ENCODE results near the gene ARMC2.
"Not testable (repeated sequence)": the region's sequence is repeated elsewhere in the genome, so short reads cannot be mapped to it uniquely, and the experiment has no call there.

The ARMC2 gene

DNA sequence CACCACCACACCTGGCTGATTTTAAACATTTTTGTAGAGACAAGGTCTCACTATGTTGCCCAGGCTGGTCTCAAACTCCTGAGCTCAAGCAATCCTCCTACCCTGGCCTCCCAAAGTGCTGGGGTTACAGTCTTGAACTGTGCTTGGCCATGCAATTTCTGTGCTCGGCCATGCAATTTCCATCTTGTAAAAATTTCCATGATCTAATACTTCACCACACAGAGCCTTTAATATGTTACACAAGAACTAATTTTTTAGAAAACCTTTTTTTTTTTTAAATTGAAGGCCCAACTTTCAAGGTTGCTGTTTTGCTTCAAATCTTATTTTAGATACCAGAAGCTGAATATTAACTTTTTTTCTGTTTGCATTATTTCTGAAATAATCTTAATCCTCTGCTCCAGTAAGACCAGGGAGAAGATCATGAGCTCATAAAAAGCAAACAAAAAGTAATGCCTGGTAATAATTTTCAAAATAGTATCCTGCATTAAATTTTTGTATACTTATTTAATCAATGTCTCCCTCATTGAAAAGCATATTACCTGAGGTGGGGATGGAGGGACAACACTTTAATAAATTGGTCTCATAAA is 38.1 kb upstream of the ARMC2 start:
- no peak overlapping the region for H3K9ac ChIP-seq (ENCODE audit: low read length)
- no peak overlapping the region for H3K27ac ChIP-seq (ENCODE audit: low read depth, low read length)
- H3F3A ChIP-seq (ENCODE audit: insufficient read depth), result no peaks in the 10 kb centered on the region
- H4K20me1 ChIP-seq (ENCODE audit: low read depth, low read length), result no peaks in the 10 kb centered on the region
- H2AFZ ChIP-seq (ENCODE audit: low read depth, low read length, severe bottlenecking), result no peak overlapping the region
- no peaks in the 10 kb centered on the region for H3K79me2 ChIP-seq (ENCODE audit: insufficient read depth, low read length)
- no peak overlapping the region for H3K4me3 ChIP-seq (ENCODE audit: insufficient read depth, low read length, poor library complexity, severe bottlenecking)
- no peaks in the 10 kb centered on the region for H3K36me3 ChIP-seq (ENCODE audit: low read length)
- TF ChIP-seq, protein P1, sequence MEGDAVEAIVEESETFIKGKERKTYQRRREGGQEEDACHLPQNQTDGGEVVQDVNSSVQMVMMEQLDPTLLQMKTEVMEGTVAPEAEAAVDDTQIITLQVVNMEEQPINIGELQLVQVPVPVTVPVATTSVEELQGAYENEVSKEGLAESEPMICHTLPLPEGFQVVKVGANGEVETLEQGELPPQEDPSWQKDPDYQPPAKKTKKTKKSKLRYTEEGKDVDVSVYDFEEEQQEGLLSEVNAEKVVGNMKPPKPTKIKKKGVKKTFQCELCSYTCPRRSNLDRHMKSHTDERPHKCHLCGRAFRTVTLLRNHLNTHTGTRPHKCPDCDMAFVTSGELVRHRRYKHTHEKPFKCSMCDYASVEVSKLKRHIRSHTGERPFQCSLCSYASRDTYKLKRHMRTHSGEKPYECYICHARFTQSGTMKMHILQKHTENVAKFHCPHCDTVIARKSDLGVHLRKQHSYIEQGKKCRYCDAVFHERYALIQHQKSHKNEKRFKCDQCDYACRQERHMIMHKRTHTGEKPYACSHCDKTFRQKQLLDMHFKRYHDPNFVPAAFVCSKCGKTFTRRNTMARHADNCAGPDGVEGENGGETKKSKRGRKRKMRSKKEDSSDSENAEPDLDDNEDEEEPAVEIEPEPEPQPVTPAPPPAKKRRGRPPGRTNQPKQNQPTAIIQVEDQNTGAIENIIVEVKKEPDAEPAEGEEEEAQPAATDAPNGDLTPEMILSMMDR (IDR thresholded peaks at IDR 0.05; ENCODE audit: insufficient read depth, low read length, poor library complexity, severe bottlenecking), result no peak
- no peak for TF ChIP-seq EZH2phosphoT487 (conservative IDR thresholded peaks at IDR 0.05; ENCODE audit: low read length)
- H3K4me2 ChIP-seq (ENCODE audit: low read depth, low read length, poor library complexity, severe bottlenecking), result no peak overlapping the region
- H3K9me3 ChIP-seq (ENCODE audit: insufficient read depth, low read length), result no peaks in the 10 kb centered on the region
- H3K9me2 ChIP-seq (replicated peaks; ENCODE audit: insufficient read depth, low read length), result no peaks in the 10 kb centered on the region
- no peaks in the 10 kb centered on the region for H3K27me3 ChIP-seq (ENCODE audit: low read length)

DNA sequence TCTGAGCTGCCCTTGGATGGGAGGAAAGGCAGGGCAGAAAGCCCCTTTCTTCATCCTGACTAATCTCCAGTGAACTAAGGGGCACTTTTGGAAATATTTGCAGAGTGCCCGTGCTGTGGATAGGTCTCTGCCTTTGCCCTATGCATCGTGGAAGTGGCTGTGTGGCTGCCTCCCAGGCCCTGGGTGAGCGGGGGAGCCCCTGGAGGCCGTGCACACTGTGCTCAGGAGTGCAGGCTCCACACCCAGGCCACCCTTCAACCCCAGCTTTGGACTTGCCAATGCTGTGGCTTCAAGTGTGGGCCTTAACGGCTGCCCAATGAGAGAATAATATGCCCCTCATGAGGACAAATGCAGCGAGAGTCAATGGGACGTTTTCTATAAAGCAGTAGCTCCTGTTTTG is 36.7 kb upstream of the ARMC2 start:
- no peaks in the 10 kb centered on the region for H3K27me3 ChIP-seq (ENCODE audit: low read length)
- no peaks in the 10 kb centered on the region for H3K9me2 ChIP-seq (replicated peaks; ENCODE audit: insufficient read depth, low read length)
- no peak overlapping the region for H3K4me3 ChIP-seq (ENCODE audit: insufficient read depth, low read length, poor library complexity, severe bottlenecking)
- TF ChIP-seq, protein P1 (IDR thresholded peaks at IDR 0.05; ENCODE audit: insufficient read depth, low read length, poor library complexity, severe bottlenecking), result no peak
- no peak for TF ChIP-seq EZH2phosphoT487 (conservative IDR thresholded peaks at IDR 0.05; ENCODE audit: low read length)
- no peaks in the 10 kb centered on the region for H3K9me3 ChIP-seq (ENCODE audit: insufficient read depth, low read length)
- no peaks in the 10 kb centered on the region for H3K36me3 ChIP-seq (ENCODE audit: low read length)
- H3K79me2 ChIP-seq (ENCODE audit: insufficient read depth, low read length), result no peaks in the 10 kb centered on the region
- no peak overlapping the region for H2AFZ ChIP-seq (ENCODE audit: low read depth, low read length, severe bottlenecking)
- no peaks in the 10 kb centered on the region for H3F3A ChIP-seq (ENCODE audit: insufficient read depth)
- H3K27ac ChIP-seq (ENCODE audit: low read depth, low read length), result no peak overlapping the region
- no peak overlapping the region for H3K9ac ChIP-seq (ENCODE audit: low read length)
- H3K4me2 ChIP-seq (ENCODE audit: low read depth, low read length, poor library complexity, severe bottlenecking), result no peak overlapping the region
- H4K20me1 ChIP-seq (ENCODE audit: low read depth, low read length), result no peaks in the 10 kb centered on the region

DNA sequence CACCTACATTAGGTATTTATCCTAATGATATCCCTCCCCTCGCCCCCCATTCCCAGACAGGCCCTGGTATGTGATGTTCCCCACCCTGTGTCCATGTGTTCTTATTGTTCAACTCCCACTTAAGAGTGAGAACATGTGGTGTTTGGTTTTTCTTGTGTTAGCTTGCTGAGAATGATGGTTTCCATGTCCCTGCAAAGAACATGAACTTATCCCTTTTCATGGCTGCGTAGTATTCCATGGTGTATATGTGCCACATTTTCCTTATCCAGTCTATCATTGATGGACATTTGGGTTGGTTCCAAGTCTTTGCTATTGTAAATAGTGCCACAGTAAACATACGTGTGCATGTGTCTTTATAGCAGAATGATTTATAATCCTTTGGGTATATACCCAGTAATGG is 35.0 kb upstream of the ARMC2 start:
- not testable (repeated sequence) for H3K9ac ChIP-seq (ENCODE audit: low read length); H3K27ac ChIP-seq (ENCODE audit: low read depth, low read length); H3K4me2 ChIP-seq (ENCODE audit: low read depth, low read length, poor library complexity, severe bottlenecking); H3K79me2 ChIP-seq (ENCODE audit: insufficient read depth, low read length); H2AFZ ChIP-seq (ENCODE audit: low read depth, low read length, severe bottlenecking); H3K36me3 ChIP-seq (ENCODE audit: low read length); H3K9me2 ChIP-seq (replicated peaks; ENCODE audit: insufficient read depth, low read length); H3K27me3 ChIP-seq (ENCODE audit: low read length); H4K20me1 ChIP-seq (ENCODE audit: low read depth, low read length); H3K4me3 ChIP-seq (ENCODE audit: insufficient read depth, low read length, poor library complexity, severe bottlenecking); H3F3A ChIP-seq (ENCODE audit: insufficient read depth); H3K9me3 ChIP-seq (ENCODE audit: insufficient read depth, low read length)

DNA sequence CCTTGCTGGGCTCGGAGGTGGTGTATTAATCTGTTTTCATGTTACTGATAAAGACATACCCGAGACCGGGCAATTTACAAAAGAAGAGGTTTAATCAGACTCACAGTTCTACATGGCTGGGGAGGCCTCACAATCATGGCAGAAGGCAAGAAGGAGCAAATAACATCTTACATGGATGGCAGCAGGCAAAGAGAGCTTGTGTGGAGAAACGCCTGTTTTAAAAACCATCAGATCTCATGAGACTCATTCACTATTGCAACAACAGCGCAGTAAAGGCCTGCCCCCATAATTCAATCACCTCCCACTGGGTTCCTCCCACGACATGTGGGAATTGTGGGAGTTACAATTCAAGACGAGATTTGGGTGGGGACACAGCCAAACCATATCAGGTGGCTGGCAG is 30.9 kb upstream of the ARMC2 start:
- H3K4me3 ChIP-seq (ENCODE audit: insufficient read depth, low read length, poor library complexity, severe bottlenecking); H3K9me2 ChIP-seq (replicated peaks; ENCODE audit: insufficient read depth, low read length); H3K79me2 ChIP-seq (ENCODE audit: insufficient read depth, low read length); H3K36me3 ChIP-seq (ENCODE audit: low read length); H2AFZ ChIP-seq (ENCODE audit: low read depth, low read length, severe bottlenecking); H3K27me3 ChIP-seq (ENCODE audit: low read length); H3F3A ChIP-seq (ENCODE audit: insufficient read depth); H3K27ac ChIP-seq (ENCODE audit: low read depth, low read length); H4K20me1 ChIP-seq (ENCODE audit: low read depth, low read length); H3K9me3 ChIP-seq (ENCODE audit: insufficient read depth, low read length); H3K9ac ChIP-seq (ENCODE audit: low read length); H3K4me2 ChIP-seq (ENCODE audit: low read depth, low read length, poor library complexity, severe bottlenecking): not testable (repeated sequence)
